ENCODE data around the gene KCNN1. TPM values are rescaled to one million over a fixed set of nuclear protein-coding genes. Genes with fewer than 3 reads are reported as not detected.

Gene KCNN1
- total and polyA plus RNA-seq, 9 of the 15 experiments (the other 6 are each of a cell fraction or from before 2014, with no cell fraction given), result 0.01 to 6.2 (median 0.72) TPM

- Histone ChIP-seq H3K79me2 (ENCODE audit: control insufficient read depth, insufficient read depth, low read length) (peaks cover 27% of the 10 kb centered on the region), H2AFZ (ENCODE audit: low read depth, low read length) (no peak overlapping the region), H3K4me2 (ENCODE audit: insufficient read depth, low read length) (no peak overlapping the region), H3K9me3 (replicated peaks; ENCODE audit: control insufficient read depth, insufficient read depth, low read depth, low read length) (no peaks in the 10 kb centered on the region), H3K4me3 (no peak overlapping the region), H3K9ac (ENCODE audit: insufficient read depth in 1 of 2, low read depth in 2 of 2, low read length in 2 of 2) (no peak overlapping the region), H3K36me3 (ENCODE audit: control insufficient read depth, insufficient read depth, low read length) (peaks cover 38% of the 10 kb centered on the region; the same call in 1 of the 3 replicates), H3K4me1 (replicated peaks in 1 of 2; ENCODE audit: control insufficient read depth in 2 of 2, insufficient read depth in 2 of 2, low read length in 2 of 2) (peaks cover 13 to 23% of the 10 kb centered on the region in 2 experiments), H3K27ac (ENCODE audit: extremely low read depth, low read depth, low read length) (no peak overlapping the region), H3K9me1 (ENCODE audit: control insufficient read depth, insufficient read depth, low read length) (no peaks in the 10 kb centered on the region), H4K20me1 (replicated peaks; ENCODE audit: control insufficient read depth, insufficient read depth, low read length) (no peaks in the 10 kb centered on the region), H3K27me3 (ENCODE audit: control insufficient read depth in 2 of 2, insufficient read depth in 2 of 2, low read length in 2 of 2) (no peaks in the 10 kb centered on the region)
- no TSS peak for BruUV-seq (replicated peaks)
- intact Hi-C loops (cut with micrococcal nuclease), result no loop called here
- ChIA-PET POLR2A (interaction anchor here (1.2 kb wide), 1 partner anchor 78 kb away, joined by 3 read pairs; the partner anchor contains the start of gene RPL18A), CTCF (ENCODE audit: low intra/inter-chr PET ratio) (interaction anchor here (0.9 to 6.2 kb wide), 3 partner anchors 60 to 121 kb away, joined by 3 to 113 read pairs (median 11); no protein-coding TSS in a partner anchor)
- ATAC-seq, result no peak
- FAIRE-seq, result no peak
- 82% methylated on average over 7 of the region's 9 CpGs for WGBS (ENCODE audit: insufficient coverage, low coverage, missing lambda C conversion rate)
- no peak for DNase-seq (ENCODE audit: extremely low read depth in 1 of 4, low spot score in 3 of 4)
- TF ChIP-seq TEAD2 (tag; IDR thresholded peaks at IDR 0.05), result no peak
- no peak for TF ChIP-seq ELF1 (tag; IDR thresholded peaks at IDR 0.05)
- TF ChIP-seq PML (IDR thresholded peaks at IDR 0.05; ENCODE audit: low read length), result no peak
- no peak for TF ChIP-seq CREB1 (IDR thresholded peaks at IDR 0.05)
- TF ChIP-seq CREB1 (CRISPR knock-in tag; IDR thresholded peaks at IDR 0.05), result no peak
- no peak for TF ChIP-seq HNRNPH1 (optimal IDR thresholded peaks at IDR 0.05; ENCODE audit: low read depth, low read length)
- no peak for TF ChIP-seq ZNF431 (CRISPR knock-in tag; IDR thresholded peaks at IDR 0.05)
- no peak for TF ChIP-seq TARDBP (IDR thresholded peaks at IDR 0.05)
- no peak for TF ChIP-seq GABPA (tag; conservative IDR thresholded peaks at IDR 0.05; ENCODE audit: low read depth)
- in situ Hi-C loops (cut with MboI), result loop anchor here (5.0 kb wide), 1 partner anchor 120 kb away; no protein-coding TSS in a partner anchor
These were observed 29.5 kb upstream of the KCNN1 start for GRCh38 chr19:17937371-17937900.

Data from K562 (cell line).